Vagina (tissue), 2 donors: ENCODE data around the gene ADNP2. TPM values are rescaled to one million over a fixed set of nuclear protein-coding genes. Genes with fewer than 3 reads are reported as not detected.

Source experiments
- DNase-seq, 2 donors: peaks; one replicate each; pipeline ENCODE4 v3.0.0-alpha.2; 2017; ENCODE audit errors: extremely low spot score in 2 of 2
- H3K27ac ChIP-seq: fragments of 200-600 bp; sonication (generic); one replicate; pipeline ENCODE4 v1.5.1; 2019
- H3K27me3 ChIP-seq: fragments of 200-600 bp; sonication (generic); one replicate; pipeline ENCODE4 v1.5.1; 2019
- H3K36me3 ChIP-seq, 2 donors: fragments of 200-600 bp; sonication (generic); one replicate each; pipeline ENCODE4 v1.5.1; 2017 to 2019
- H3K4me1 ChIP-seq: fragments of 200-600 bp; sonication (generic); one replicate; pipeline ENCODE4 v1.5.1; 2019
- H3K4me3 ChIP-seq, 2 donors: fragments of 200-600 bp; sonication (generic); 1 replicate in 1 of 2; 2 replicates in 1 of 2; pipeline ENCODE4 v1.5.1; 2016 to 2019
- H3K9me3 ChIP-seq: fragments of 200-600 bp; sonication (generic); one replicate; pipeline ENCODE4 v1.5.1; 2019
- POLR2A ChIP-seq, 2 donors: fragments of 450-650 bp; IDR thresholded peaks; one replicate each; pipeline ENCODE4 v1.6.1; 2017; ENCODE audit warnings: antibody characterized with exemption in 2 of 2, mild to moderate bottlenecking in 2 of 2, moderate library complexity in 2 of 2
- POLR2AphosphoS5 ChIP-seq, 2 donors: sonication (generic); formaldehyde crosslinking; IDR thresholded peaks; one replicate each; pipeline ENCODE4 v1.9.0; 2017; ENCODE audit warnings: antibody characterized with exemption in 2 of 2, mild to moderate bottlenecking in 2 of 2, low read depth in 1 of 2; ENCODE audit not compliant: insufficient read depth in 1 of 2
- intact Hi-C: fragments of 100-400 bp; cut with DNase I; formaldehyde crosslinking; loops from one replicate; pipeline ENCODE4 v1.15.1; 2023
- total RNA-seq: library from RNA; depleted of rRNA; stranded (reverse); fragments of >200 nt; gene quantifications from one replicate; pipeline ENCODE4 v1.2.3, GENCODE V29; 2016
- TF ChIP-seq, protein P1 (sequence below), 3 experiments: fragments of 450-650 bp in 2 of 3; fragments of 200-600 bp in 1 of 3; sonication (generic) in 1 of 3; IDR thresholded peaks; one replicate each; pipeline ENCODE4 v1.5.1; 2017 to 2019; ENCODE audit warnings: antibody characterized with exemption in 3 of 3, mild to moderate bottlenecking in 2 of 3, moderate library complexity in 2 of 3

The ADNP2 gene
- total RNA-seq, 1 donor from 2014 or later, result 21.4 TPM

DNA sequence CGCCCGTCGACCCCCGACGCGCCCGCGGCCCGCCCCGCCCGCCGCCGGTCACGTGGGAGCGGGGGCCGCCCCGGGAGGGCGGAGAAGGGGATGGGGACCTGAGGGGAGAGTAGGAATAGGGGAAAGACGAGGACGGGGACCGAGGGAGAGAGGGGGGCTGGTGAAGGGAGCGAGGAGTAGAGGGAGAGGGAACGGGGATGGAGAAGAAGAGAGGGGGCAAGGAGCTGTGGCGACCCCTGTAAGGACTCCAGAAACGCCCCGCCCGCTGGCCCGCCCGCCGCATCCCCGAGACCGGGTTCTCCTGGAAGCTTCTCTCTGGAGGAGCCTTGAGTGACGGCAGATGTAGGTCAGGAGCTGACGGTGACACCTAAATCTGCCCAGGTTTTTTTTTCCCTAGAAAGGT lies 615 bp downstream of the ADNP2 start:
- Histone ChIP-seq H3K27ac (peak overlapping the region; percentile 83), H3K27me3 (no peaks in the 10 kb centered on the region), H3K4me1 (peaks cover 22% of the 10 kb centered on the region), H3K4me3 (peak overlapping the region; percentile 62 to 92), H3K9me3 (no peaks in the 10 kb centered on the region), H3K36me3 (no peaks in the 10 kb centered on the region)
- TF ChIP-seq, protein P1, sequence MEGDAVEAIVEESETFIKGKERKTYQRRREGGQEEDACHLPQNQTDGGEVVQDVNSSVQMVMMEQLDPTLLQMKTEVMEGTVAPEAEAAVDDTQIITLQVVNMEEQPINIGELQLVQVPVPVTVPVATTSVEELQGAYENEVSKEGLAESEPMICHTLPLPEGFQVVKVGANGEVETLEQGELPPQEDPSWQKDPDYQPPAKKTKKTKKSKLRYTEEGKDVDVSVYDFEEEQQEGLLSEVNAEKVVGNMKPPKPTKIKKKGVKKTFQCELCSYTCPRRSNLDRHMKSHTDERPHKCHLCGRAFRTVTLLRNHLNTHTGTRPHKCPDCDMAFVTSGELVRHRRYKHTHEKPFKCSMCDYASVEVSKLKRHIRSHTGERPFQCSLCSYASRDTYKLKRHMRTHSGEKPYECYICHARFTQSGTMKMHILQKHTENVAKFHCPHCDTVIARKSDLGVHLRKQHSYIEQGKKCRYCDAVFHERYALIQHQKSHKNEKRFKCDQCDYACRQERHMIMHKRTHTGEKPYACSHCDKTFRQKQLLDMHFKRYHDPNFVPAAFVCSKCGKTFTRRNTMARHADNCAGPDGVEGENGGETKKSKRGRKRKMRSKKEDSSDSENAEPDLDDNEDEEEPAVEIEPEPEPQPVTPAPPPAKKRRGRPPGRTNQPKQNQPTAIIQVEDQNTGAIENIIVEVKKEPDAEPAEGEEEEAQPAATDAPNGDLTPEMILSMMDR (IDR thresholded peaks at IDR 0.05), result no peak
- no peak for TF ChIP-seq POLR2AphosphoS5 (IDR thresholded peaks at IDR 0.05; ENCODE audit: insufficient read depth in 1 of 2, low read depth in 1 of 2)
- TF ChIP-seq POLR2A (IDR thresholded peaks at IDR 0.05), result no peak
- intact Hi-C loops, result loop anchor here (10.0 kb wide), 1 partner anchor 75 kb away; the partner anchor contains the start of gene RBFA
- no peak for DNase-seq

DNA sequence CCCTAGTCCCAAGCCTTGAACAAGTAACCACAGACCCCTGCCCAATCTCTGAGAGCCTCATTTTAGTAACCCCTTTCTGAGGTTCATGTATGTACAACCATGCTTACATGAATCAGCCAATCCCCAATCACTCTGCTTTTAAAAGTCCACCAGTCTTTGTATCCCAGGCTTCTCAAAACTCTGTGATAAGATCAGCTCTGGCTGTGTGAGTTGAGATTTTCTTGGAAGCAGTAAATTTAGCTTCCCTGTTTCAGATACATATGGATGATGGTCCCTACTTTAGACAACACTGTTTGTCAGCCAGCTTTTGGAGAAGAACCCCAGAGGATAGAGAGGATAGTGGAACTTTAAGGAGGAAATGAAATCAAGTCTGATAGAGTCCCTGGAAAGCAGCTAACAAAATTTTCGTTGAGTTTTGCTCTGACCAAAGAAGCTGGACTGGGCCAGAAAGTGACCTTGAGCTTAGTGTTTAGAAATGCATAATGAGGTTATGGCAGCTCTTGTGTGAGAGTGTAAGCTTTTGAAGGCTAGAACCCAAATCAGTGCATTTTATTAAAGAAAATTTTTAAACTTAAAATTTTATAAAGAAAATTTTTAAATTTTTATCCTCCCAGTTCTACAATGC lies 3.7 kb downstream of the ADNP2 start:
- H3K9me3 ChIP-seq, result no peaks in the 10 kb centered on the region
- TF ChIP-seq POLR2AphosphoS5 (IDR thresholded peaks at IDR 0.05; ENCODE audit: insufficient read depth in 1 of 2, low read depth in 1 of 2), result no peak
- TF ChIP-seq, protein P1 (IDR thresholded peaks at IDR 0.05), result no peak
- no peak for TF ChIP-seq POLR2A (IDR thresholded peaks at IDR 0.05)
- peaks cover 22% of the 10 kb centered on the region for H3K4me1 ChIP-seq
- intact Hi-C loops, result no loop called here
- H3K36me3 ChIP-seq, result no peaks in the 10 kb centered on the region
- H3K4me3 ChIP-seq, result no peak overlapping the region
- no peaks in the 10 kb centered on the region for H3K27me3 ChIP-seq
- no peak overlapping the region for H3K27ac ChIP-seq
- no peak for DNase-seq

DNA sequence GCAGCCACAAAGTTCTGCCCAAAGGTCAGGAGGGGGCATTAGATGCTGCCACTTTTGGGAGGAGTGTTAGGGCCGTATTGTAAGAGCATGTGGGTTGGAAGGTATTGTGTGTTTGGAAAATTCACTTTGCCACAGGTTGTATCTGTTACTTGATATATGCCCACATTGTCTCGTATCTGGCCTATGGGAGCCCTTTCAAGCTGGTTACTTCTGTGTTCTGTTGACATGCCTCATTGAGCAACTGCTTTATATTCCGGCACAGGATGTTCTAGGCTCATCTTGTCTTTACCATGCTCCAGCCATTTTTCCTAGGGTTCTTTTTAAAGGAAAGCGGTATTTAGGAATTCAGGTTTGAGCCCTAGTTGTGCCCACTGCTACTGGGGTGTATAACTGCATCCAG lies 6.0 kb downstream of the ADNP2 start:
- no peak for DNase-seq

DNA sequence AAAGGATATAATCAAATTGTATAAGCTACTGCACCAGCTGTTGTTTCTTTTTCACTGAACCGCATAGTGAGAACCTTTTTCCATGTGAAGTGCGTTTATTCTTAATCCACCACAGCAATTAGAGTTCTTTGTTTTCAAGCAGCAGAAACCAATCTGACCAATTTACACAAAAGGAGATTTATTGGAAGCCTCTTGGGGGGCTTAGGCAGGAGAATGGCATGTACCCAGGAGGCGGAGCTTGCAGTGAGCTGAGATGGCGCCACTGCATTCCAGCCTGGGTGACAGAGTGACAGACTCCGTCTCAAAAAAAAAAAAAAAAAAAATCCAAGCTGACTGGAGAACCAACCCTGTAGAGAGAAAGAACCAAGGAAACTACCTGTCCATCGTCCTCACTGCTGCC lies 10.0 kb downstream of the ADNP2 start:
- no peak overlapping the region for H3K27ac ChIP-seq
- H3K9me3 ChIP-seq, result no peaks in the 10 kb centered on the region
- H3K4me3 ChIP-seq, result no peak overlapping the region
- intact Hi-C loops, result no loop called here
- no peaks in the 10 kb centered on the region for H3K27me3 ChIP-seq
- no peak for DNase-seq
- H3K4me1 ChIP-seq, result no peaks in the 10 kb centered on the region
- TF ChIP-seq POLR2AphosphoS5 (IDR thresholded peaks at IDR 0.05; ENCODE audit: insufficient read depth in 1 of 2, low read depth in 1 of 2), result no peak
- TF ChIP-seq, protein P1 (IDR thresholded peaks at IDR 0.05), result no peak
- no peak for TF ChIP-seq POLR2A (IDR thresholded peaks at IDR 0.05)
- H3K36me3 ChIP-seq, result peaks cover 0 to 9% of the 10 kb centered on the region in 2 donors

More for the DNA sequence above, 6.0 kb downstream of the ADNP2 start:
- H3K27me3 ChIP-seq, result no peaks in the 10 kb centered on the region
- H3K4me3 ChIP-seq, result no peak overlapping the region
- no peaks in the 10 kb centered on the region for H3K9me3 ChIP-seq
- intact Hi-C loops, result no loop called here
- TF ChIP-seq POLR2A (IDR thresholded peaks at IDR 0.05) (no peak), POLR2AphosphoS5 (IDR thresholded peaks at IDR 0.05; ENCODE audit: insufficient read depth in 1 of 2, low read depth in 1 of 2) (no peak)
- TF ChIP-seq, protein P1 (IDR thresholded peaks at IDR 0.05), result no peak
- H3K27ac ChIP-seq, result no peak overlapping the region
- H3K36me3 ChIP-seq, result peaks cover 0 to 8% of the 10 kb centered on the region in 2 donors
- peaks cover 21% of the 10 kb centered on the region for H3K4me1 ChIP-seq

DNA sequence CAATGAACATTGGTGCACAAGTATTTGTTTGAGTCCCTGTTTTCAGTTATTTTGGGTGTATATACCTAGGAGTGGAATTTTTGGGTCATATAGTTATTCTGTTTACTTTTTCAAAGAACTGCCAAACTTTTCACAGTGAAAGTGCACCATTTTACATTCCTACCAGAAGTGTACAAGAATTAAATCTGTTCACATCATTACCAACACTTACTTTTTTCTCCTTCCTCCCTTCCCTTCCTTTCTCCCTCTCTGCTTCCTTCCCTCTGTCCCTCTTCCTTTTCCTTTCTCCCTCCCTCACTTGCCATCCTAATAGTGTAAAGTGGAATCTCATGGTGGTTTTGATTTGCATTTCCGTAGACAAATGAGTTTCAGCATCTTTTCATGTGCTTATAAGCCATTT lies 11.9 kb downstream of the ADNP2 start:
- H3K27ac ChIP-seq, result no peak overlapping the region
- peaks cover 0 to 9% of the 10 kb centered on the region in 2 donors for H3K36me3 ChIP-seq
- DNase-seq, result no peak
- no peaks in the 10 kb centered on the region for H3K4me1 ChIP-seq
- H3K9me3 ChIP-seq, result no peaks in the 10 kb centered on the region
- intact Hi-C loops, result no loop called here
- no peak overlapping the region for H3K4me3 ChIP-seq
- no peaks in the 10 kb centered on the region for H3K27me3 ChIP-seq
- TF ChIP-seq POLR2A (IDR thresholded peaks at IDR 0.05), result no peak
- no peak for TF ChIP-seq POLR2AphosphoS5 (IDR thresholded peaks at IDR 0.05; ENCODE audit: insufficient read depth in 1 of 2, low read depth in 1 of 2)
- TF ChIP-seq, protein P1 (IDR thresholded peaks at IDR 0.05), result no peak
